GM23338 (cell line): Measurements from ENCODE around the gene CRYBB3. TPM values are rescaled to one million over a fixed set of nuclear protein-coding genes. Genes with fewer than 3 reads are reported as not detected.
A peak's percentile ranks its signal among the peaks of the same experiment; 100 is the strongest.

Source experiments
- ATAC-seq: fragments of 200-7000 bp; cut with Tn5 transposase; 3 replicates; pipeline ENCODE4 v1.9.1; 2020
- DNase-seq: peaks from one replicate; pipeline ENCODE4 v3.0.0-alpha.2; 2015; ENCODE audit warnings: low spot score
- H2AFZ ChIP-seq: fragments of 200-600 bp; sonication (generic); 2 replicates; pipeline ENCODE4 v1.8.0; 2016; ENCODE audit warnings: antibody characterized with exemption, mild to moderate bottlenecking, moderate library complexity
- H3F3A ChIP-seq: fragments of 200-600 bp; sonication (generic); replicated peaks from 2 replicates; pipeline ENCODE4 v1.8.0; 2017; ENCODE audit warnings: antibody characterized with exemption, mixed run types, low read depth
- H3K27ac ChIP-seq: fragments of 200-600 bp; sonication (generic); 2 replicates; pipeline ENCODE4 v1.6.1; 2016; ENCODE audit warnings: low read depth
- H3K27me3 ChIP-seq: fragments of 200-600 bp; sonication (generic); 2 replicates; pipeline ENCODE4 v1.8.0; 2016; ENCODE audit warnings: mild to moderate bottlenecking, mixed run types, moderate library complexity; ENCODE audit not compliant: insufficient read depth
- H3K36me3 ChIP-seq: fragments of 200-600 bp; sonication (generic); 2 replicates; pipeline ENCODE4 v1.8.0; 2016; ENCODE audit warnings: mild to moderate bottlenecking; ENCODE audit not compliant: insufficient read depth
- H3K4me1 ChIP-seq: fragments of 200-600 bp; sonication (generic); 2 replicates; pipeline ENCODE4 v1.8.0; 2016; ENCODE audit warnings: mild to moderate bottlenecking, moderate library complexity; ENCODE audit not compliant: insufficient read depth
- H3K4me2 ChIP-seq: fragments of 200-600 bp; sonication (generic); 2 replicates; pipeline ENCODE4 v1.7.1; 2017; ENCODE audit warnings: mixed run types
- H3K4me3 ChIP-seq: fragments of 200-600 bp; sonication (generic); 2 replicates; pipeline ENCODE4 v1.6.1; 2016; ENCODE audit warnings: mixed run types
- H3K79me2 ChIP-seq: fragments of 200-600 bp; sonication (generic); replicated peaks from 2 replicates; pipeline ENCODE4 v1.8.0; 2017; ENCODE audit warnings: mild to moderate bottlenecking; ENCODE audit not compliant: insufficient read depth
- H3K9me2 ChIP-seq: fragments of 200-600 bp; sonication (generic); 2 replicates; pipeline ENCODE4 v1.8.0; 2017; ENCODE audit not compliant: insufficient read depth
- H4K20me1 ChIP-seq: fragments of 200-600 bp; sonication (generic); replicated peaks from 2 replicates; pipeline ENCODE4 v1.8.0; 2017; ENCODE audit warnings: mild to moderate bottlenecking; ENCODE audit not compliant: insufficient read depth
- H3K27ac Mint-ChIP-seq: 2 replicates; pipeline ENCODE4 v1.8.0; 2020; ENCODE audit warnings: inconsistent platforms, mild to moderate bottlenecking, moderate library complexity, mixed read lengths
- H3K27me3 Mint-ChIP-seq: 3 replicates; pipeline ENCODE4 v1.8.0; 2022; ENCODE audit warnings: low read depth, mild to moderate bottlenecking, moderate library complexity, mixed read lengths, inconsistent platforms; ENCODE audit not compliant: insufficient read depth, poor library complexity
- H3K36me3 Mint-ChIP-seq: 3 replicates; pipeline ENCODE4 v1.8.0; 2021; ENCODE audit warnings: low read depth, mild to moderate bottlenecking, inconsistent platforms, moderate library complexity, mixed read lengths
- H3K4me1 Mint-ChIP-seq: 3 replicates; pipeline ENCODE4 v1.8.0; 2020; ENCODE audit warnings: mild to moderate bottlenecking, inconsistent platforms, mixed read lengths
- H3K4me3 Mint-ChIP-seq: 3 replicates; pipeline ENCODE4 v1.8.0; 2021; ENCODE audit warnings: moderate library complexity, mild to moderate bottlenecking, inconsistent platforms, mixed read lengths
- H3K9me3 Mint-ChIP-seq: 3 replicates; pipeline ENCODE4 v1.8.0; 2020; ENCODE audit warnings: moderate library complexity, mild to moderate bottlenecking, inconsistent platforms, mixed read lengths
- CREB1 ChIP-seq: fragments of 250-450 bp; sonication (Bioruptor Pico); IDR thresholded peaks from 2 replicates; pipeline ENCODE4 v1.5.0; 2020; ENCODE audit warnings: low read depth, mild to moderate bottlenecking, moderate library complexity
- CTCF ChIP-seq, 2 experiments: fragments of 200-600 bp in 1 of 2; sonication (generic) in 1 of 2; conservative IDR thresholded peaks; 2 replicates each; pipeline versions ENCODE4 v1.5.1 to v1.6.1; 2016 to 2017; ENCODE audit warnings: antibody characterized with exemption in 2 of 2, low read depth in 2 of 2, mild to moderate bottlenecking in 2 of 2, moderate library complexity in 1 of 2
- ETS1 ChIP-seq: IDR thresholded peaks from 2 replicates; pipeline ENCODE4 v1.6.1; 2016; ENCODE audit warnings: antibody characterized with exemption
- EZH2 ChIP-seq: fragments of 200-600 bp; sonication (generic); IDR thresholded peaks from one replicate; pipeline ENCODE4 v1.8.0; 2017; ENCODE audit warnings: antibody characterized with exemption, mild to moderate bottlenecking, low read depth; ENCODE audit not compliant: unreplicated experiment
- EZH2phosphoT487 ChIP-seq: fragments of 200-600 bp; sonication (generic); IDR thresholded peaks from one replicate; pipeline ENCODE4 v1.8.1; 2018; ENCODE audit warnings: antibody characterized with exemption; ENCODE audit not compliant: unreplicated experiment
- JUNB ChIP-seq: IDR thresholded peaks from one replicate; pipeline ENCODE4 v1.6.1; 2016; ENCODE audit warnings: antibody characterized with exemption; ENCODE audit not compliant: unreplicated experiment
- NANOG ChIP-seq: IDR thresholded peaks from 2 replicates; pipeline ENCODE4 v1.6.1; 2016; ENCODE audit warnings: antibody characterized with exemption, borderline replicate concordance
- POLR2AphosphoS5 ChIP-seq: IDR thresholded peaks from 2 replicates; pipeline ENCODE4 v1.6.1; 2016; ENCODE audit warnings: antibody characterized with exemption, low read depth
- REST ChIP-seq: IDR thresholded peaks from one replicate; pipeline ENCODE4 v1.6.1; 2018; ENCODE audit warnings: antibody characterized with exemption; ENCODE audit not compliant: unreplicated experiment
- STAT1 ChIP-seq: IDR thresholded peaks from one replicate; pipeline ENCODE4 v1.6.1; 2016; ENCODE audit warnings: antibody characterized with exemption; ENCODE audit not compliant: unreplicated experiment
- ZNF114 ChIP-seq: fragments of 250-450 bp; sonication (Bioruptor Pico); IDR thresholded peaks from 2 replicates; pipeline ENCODE4 v1.5.0; 2020; ENCODE audit warnings: mild to moderate bottlenecking, moderate library complexity
- ZNF331 ChIP-seq: fragments of 250-450 bp; sonication (Bioruptor Pico); IDR thresholded peaks from 2 replicates; pipeline ENCODE4 v1.5.0; 2020; ENCODE audit warnings: low read depth, mild to moderate bottlenecking, moderate library complexity
- ZNF462 ChIP-seq: fragments of 250-450 bp; sonication (Bioruptor Pico); IDR thresholded peaks from 2 replicates; pipeline ENCODE4 v1.5.0; 2020; ENCODE audit warnings: mild to moderate bottlenecking, moderate library complexity
- polyA plus RNA-seq: library from polyadenylated mRNA; unstranded; fragments of >200 nt; fragmentation: Nextera tagmentation; extraction: Ambion mirVana; gene quantifications from 2 replicates; pipeline ENCODE4 v1.2.1, GENCODE V29; 2016
- total RNA-seq: library from RNA; depleted of rRNA; stranded (reverse); fragments of >200 nt; shearing (Covaris generic); gene quantifications from 2 replicates; pipeline ENCODE4 v1.2.3, GENCODE V29; 2014

Gene CRYBB3
- total and polyA plus RNA-seq, 2 experiments from 2014 or later, result 0.28 TPM; not detected in 1

- no peak overlapping the region for H3K27ac Mint-ChIP-seq
- Histone ChIP-seq H3K4me3 (no peak overlapping the region), H3K27ac (no peak overlapping the region), H4K20me1 (no peaks in the 10 kb centered on the region), H3K36me3 (no peaks in the 10 kb centered on the region), H3K4me1 (no peaks in the 10 kb centered on the region), H3F3A (no peaks in the 10 kb centered on the region), H3K79me2 (no peaks in the 10 kb centered on the region), H3K4me2 (no peak overlapping the region), H2AFZ (no peak overlapping the region), H3K9me2 (no peaks in the 10 kb centered on the region), H3K27me3 (no peaks in the 10 kb centered on the region)
- peak; percentile 29 for ATAC-seq
- no peaks in the 10 kb centered on the region; the same call in 2 of the 3 replicates for H3K4me1 Mint-ChIP-seq
- peaks cover 3% of the 10 kb centered on the region for H3K27me3 Mint-ChIP-seq
- DNase-seq, result no peak
- no peaks in the 10 kb centered on the region; the same call in 2 of the 3 replicates for H3K9me3 Mint-ChIP-seq
- no peaks in the 10 kb centered on the region for H3K36me3 Mint-ChIP-seq
- TF ChIP-seq ZNF331 (CRISPR knock-in tag) (no peak), JUNB (no peak), ZNF114 (CRISPR knock-in tag) (no peak), STAT1 (no peak), EZH2phosphoT487 (no peak), REST (no peak), POLR2AphosphoS5 (no peak), ZNF462 (no peak), CTCF (conservative IDR thresholded peaks at IDR 0.05; ENCODE audit: low read depth in 2 of 2) (no peak), ETS1 (no peak), NANOG (no peak), EZH2 (no peak), CREB1 (CRISPR knock-in tag) (no peak)
- H3K4me3 Mint-ChIP-seq, result no peak overlapping the region
Measured at GRCh38 chr22:25165785-25166184, 33.9 kb upstream of the CRYBB3 start.
